Activated naive CD4-positive, alpha-beta T cell treated with anti-CD3 and anti-CD28 coated beads, Interleukin-2, amount 50 U/mL, for 24 hours (primary cell): ENCODE measurements around the gene SNAPC4.

Source experiments
- H3K27ac Mint-ChIP-seq: one replicate; pipeline ENCODE4 v1.8.0; 2021; ENCODE audit warnings: mild to moderate bottlenecking, mixed read lengths
- H3K27me3 Mint-ChIP-seq: one replicate; pipeline ENCODE4 v1.8.0; 2021; ENCODE audit warnings: mixed read lengths
- H3K36me3 Mint-ChIP-seq: one replicate; pipeline ENCODE4 v1.8.0; 2021; ENCODE audit warnings: mixed read lengths
- H3K4me1 Mint-ChIP-seq: one replicate; pipeline ENCODE4 v1.8.0; 2021; ENCODE audit warnings: mixed read lengths
- H3K4me3 Mint-ChIP-seq: one replicate; pipeline ENCODE4 v1.8.0; 2021; ENCODE audit warnings: mild to moderate bottlenecking, mixed read lengths
- H3K9me3 Mint-ChIP-seq: one replicate; pipeline ENCODE4 v1.8.0; 2021; ENCODE audit warnings: mixed read lengths

The SNAPC4 gene

DNA sequence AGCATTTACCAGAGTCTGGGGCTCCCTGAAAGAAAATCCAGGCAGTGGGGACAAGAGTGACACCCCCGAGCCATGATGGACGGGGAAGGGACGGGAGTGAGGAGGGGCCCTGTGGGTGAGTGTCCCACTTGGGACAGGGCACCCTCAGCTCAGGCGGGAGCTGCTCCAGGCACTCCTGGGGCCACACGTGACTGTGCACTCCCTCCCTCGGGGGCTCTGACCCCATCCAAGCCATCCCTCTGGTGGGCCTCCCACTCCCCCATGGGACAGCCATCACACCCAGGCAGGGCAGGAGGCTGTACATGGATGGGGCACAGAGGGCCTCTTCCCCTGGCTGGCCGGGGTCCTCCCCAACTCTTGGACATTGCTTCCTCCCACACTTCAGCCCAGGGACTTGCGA is 23.5 kb downstream of the SNAPC4 start:
- Mint-ChIP-seq H3K27me3 (peaks cover 2% of the 10 kb centered on the region), H3K9me3 (no peaks in the 10 kb centered on the region), H3K27ac (no peak overlapping the region), H3K36me3 (no peaks in the 10 kb centered on the region), H3K4me1 (no peaks in the 10 kb centered on the region), H3K4me3 (no peak overlapping the region)

DNA sequence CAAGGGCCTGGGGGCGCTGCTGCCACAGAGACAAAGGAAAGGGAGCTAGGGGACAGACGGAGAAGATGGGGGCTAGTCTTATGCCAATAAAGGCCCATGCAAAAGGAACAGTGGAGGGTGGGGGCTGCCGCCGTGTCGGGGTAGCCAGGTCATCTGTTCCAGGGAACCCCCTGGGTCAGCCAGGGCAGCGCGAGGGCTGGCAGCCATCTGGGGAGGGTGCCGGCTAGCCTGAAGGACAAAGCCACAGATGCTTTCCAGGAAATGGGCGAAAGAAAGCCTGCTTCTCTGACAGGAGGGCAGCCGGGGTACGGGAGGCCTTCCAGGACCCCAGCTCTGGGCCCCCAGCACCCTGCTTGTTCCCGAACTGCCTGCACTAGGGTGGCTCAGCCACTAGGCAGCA is 24.9 kb downstream of the SNAPC4 start:
- H3K36me3 Mint-ChIP-seq, result no peaks in the 10 kb centered on the region
- H3K4me1 Mint-ChIP-seq, result no peaks in the 10 kb centered on the region
- H3K4me3 Mint-ChIP-seq, result no peak overlapping the region
- H3K27ac Mint-ChIP-seq, result no peak overlapping the region
- no peaks in the 10 kb centered on the region for H3K9me3 Mint-ChIP-seq
- peaks cover 2% of the 10 kb centered on the region for H3K27me3 Mint-ChIP-seq

DNA sequence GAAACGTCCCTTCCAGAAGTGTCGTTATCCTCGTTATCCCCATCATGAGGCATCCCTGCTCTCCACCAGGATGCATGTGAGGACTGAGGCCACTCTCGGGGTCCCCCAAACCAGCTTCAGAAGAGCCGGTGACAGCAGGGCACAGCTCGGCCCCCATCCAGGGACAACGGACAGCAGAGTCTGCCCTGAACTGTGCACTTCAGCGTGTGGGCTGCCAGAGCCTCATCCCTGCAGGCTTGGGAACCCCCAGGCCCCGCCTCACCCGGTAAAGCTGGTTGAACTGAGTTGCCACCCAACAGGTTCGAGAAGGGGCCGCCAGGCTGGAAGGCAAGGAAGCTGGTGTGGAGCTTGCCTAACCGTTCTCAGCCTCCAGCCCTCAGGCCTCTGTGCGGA is 25.8 kb downstream of the SNAPC4 start:
- H3K36me3 Mint-ChIP-seq, result no peaks in the 10 kb centered on the region
- no peaks in the 10 kb centered on the region for H3K4me1 Mint-ChIP-seq
- peaks cover 2% of the 10 kb centered on the region for H3K27me3 Mint-ChIP-seq
- H3K9me3 Mint-ChIP-seq, result no peaks in the 10 kb centered on the region
- no peak overlapping the region for H3K27ac Mint-ChIP-seq
- no peak overlapping the region for H3K4me3 Mint-ChIP-seq

DNA sequence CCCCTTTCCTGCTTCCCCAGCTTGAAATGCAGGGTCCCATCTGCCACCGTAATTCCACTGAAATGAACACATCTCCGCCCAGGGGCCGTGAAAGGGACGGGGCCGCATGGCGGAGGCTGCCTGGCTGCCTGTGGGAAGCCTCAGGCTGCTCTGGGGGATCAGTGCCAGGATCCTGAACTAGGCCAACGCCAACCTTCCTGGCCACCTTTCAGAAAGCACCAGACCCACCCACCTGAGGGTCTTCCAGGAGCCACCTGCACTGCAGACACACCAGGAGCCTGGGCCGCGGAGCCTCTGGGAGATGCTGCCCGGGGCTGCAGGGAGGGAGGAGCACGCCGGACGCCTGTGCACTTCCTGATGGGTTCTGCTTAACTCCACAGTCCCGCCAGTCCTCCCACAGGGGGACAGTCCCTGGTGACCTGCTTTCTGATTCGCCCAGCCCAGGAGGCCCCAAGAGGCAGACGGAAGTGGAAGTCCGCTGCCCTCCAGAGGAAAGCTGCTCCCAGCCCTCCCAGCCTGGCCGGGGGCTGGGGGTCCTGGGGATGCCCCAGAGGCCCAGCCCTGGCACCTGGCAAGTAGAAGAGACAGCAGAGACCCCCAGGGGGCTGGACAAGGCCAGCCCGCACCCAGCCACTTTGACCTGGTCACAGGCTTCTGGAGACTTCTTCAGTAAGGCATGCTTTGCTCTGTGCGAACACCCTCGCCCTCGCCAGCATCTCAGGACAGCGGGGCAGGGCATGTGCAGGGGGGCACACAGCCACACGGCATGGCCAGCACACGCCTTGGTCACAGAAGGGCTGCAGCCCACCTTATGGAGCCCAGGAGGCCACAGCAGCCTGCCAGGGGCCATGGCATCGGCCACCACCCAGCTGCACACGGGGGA is 26.4 kb downstream of the SNAPC4 start, which contains the start of gene CARD9:
TSS of gene CARD9 (minus strand) at position 370 of the 883 bp plus-strand sequence. CDS start 1,591 bp downstream, outside the sequence.
- H3K4me3 Mint-ChIP-seq, result no peak within 1 kb of the TSS
- H3K27ac Mint-ChIP-seq, result no peak within 1 kb of the TSS
- H3K27me3 Mint-ChIP-seq, result peaks cover 2% of the 10 kb centered on the region
- H3K4me1 Mint-ChIP-seq, result no peaks in the 10 kb centered on the region
- no peaks in the 10 kb centered on the region for H3K36me3 Mint-ChIP-seq
- no peaks in the 10 kb centered on the region for H3K9me3 Mint-ChIP-seq

DNA sequence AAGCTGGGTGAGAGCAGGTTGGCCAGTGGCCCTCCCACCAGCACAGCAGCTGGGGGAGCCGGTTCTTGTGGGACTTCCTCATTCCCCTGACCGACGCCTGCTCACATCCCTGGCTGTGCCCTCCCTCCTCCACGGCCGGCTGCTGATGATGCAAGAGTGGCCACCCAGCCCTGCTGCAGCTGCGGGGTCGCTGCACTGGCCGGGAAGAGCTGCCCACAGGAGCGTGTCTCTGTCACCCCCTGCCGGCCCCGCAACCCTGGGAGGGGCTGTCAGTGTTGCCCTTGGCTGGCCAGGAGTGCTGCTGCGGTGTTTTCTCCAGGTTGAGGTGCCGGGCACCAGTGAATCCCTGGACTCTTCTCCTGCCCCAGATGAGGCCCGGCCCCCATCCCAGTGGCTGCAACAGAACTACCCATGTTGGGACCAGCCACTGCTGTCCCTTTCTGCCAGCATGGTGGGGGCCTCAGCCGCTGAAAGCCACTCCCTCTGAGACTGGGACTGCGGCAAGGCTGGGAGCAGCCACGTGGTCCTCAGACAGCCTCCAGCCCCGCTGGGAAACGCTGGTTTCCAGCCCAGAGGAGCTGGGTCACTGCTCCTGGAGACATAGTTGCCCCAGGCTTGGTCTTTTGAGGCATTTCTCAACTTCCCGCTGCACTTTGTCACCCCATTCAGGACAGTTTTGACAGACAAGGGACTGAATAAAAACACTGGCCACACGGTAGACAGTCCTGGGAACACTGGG is 27.2 kb downstream of the SNAPC4 start:
- H3K4me3 Mint-ChIP-seq, result no peak overlapping the region
- H3K4me1 Mint-ChIP-seq, result no peaks in the 10 kb centered on the region

DNA sequence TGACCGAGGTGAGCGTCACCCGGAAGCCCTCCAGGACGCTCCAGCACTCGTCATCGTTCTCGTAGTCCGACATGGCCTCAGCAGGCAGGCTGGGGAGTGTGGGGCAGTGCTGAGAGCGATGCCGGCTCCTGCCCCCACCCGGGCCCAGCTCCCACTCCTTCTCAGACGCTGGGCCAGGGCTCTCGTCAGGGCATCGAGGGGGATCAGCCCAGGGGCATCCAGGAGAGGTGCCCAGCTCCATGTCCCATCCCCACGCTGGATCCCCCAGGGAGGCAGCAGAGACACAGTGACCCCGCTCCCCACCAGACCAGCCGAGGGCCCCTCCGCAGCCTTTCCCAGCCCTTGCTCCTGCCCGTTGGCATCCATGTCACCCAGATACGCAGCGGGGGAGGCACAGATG is 28.0 kb downstream of the SNAPC4 start:
- no peak overlapping the region for H3K4me3 Mint-ChIP-seq
- H3K27me3 Mint-ChIP-seq, result peaks cover 2% of the 10 kb centered on the region
- no peaks in the 10 kb centered on the region for H3K9me3 Mint-ChIP-seq
- no peaks in the 10 kb centered on the region for H3K36me3 Mint-ChIP-seq
- no peaks in the 10 kb centered on the region for H3K4me1 Mint-ChIP-seq
- no peak overlapping the region for H3K27ac Mint-ChIP-seq

More for the DNA sequence above, 27.2 kb downstream of the SNAPC4 start:
- Mint-ChIP-seq H3K27ac (no peak overlapping the region), H3K27me3 (peaks cover 2% of the 10 kb centered on the region), H3K36me3 (no peaks in the 10 kb centered on the region), H3K9me3 (no peaks in the 10 kb centered on the region)

DNA sequence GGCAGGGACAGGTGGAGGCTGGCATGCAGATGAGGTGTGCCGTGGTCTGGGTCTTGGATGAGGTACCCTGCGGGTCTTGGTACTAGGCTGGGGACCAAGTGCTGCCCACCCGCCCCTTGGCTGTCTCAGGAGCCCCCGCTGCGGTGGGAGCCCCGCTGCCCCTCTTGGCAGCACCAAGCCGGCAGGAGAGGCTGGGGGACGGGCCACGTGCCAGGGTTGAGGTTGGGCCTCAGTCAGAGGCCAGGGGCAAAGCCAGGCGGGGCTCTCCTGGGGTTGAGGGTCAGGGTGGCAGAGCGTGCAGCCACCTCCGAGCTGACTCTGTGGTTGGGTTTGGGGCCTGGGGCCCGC is 28.5 kb downstream of the SNAPC4 start:
- no peaks in the 10 kb centered on the region for H3K4me1 Mint-ChIP-seq
- H3K27me3 Mint-ChIP-seq, result peaks cover 2% of the 10 kb centered on the region
- no peaks in the 10 kb centered on the region for H3K36me3 Mint-ChIP-seq
- H3K9me3 Mint-ChIP-seq, result no peaks in the 10 kb centered on the region
- no peak overlapping the region for H3K27ac Mint-ChIP-seq
- H3K4me3 Mint-ChIP-seq, result no peak overlapping the region

DNA sequence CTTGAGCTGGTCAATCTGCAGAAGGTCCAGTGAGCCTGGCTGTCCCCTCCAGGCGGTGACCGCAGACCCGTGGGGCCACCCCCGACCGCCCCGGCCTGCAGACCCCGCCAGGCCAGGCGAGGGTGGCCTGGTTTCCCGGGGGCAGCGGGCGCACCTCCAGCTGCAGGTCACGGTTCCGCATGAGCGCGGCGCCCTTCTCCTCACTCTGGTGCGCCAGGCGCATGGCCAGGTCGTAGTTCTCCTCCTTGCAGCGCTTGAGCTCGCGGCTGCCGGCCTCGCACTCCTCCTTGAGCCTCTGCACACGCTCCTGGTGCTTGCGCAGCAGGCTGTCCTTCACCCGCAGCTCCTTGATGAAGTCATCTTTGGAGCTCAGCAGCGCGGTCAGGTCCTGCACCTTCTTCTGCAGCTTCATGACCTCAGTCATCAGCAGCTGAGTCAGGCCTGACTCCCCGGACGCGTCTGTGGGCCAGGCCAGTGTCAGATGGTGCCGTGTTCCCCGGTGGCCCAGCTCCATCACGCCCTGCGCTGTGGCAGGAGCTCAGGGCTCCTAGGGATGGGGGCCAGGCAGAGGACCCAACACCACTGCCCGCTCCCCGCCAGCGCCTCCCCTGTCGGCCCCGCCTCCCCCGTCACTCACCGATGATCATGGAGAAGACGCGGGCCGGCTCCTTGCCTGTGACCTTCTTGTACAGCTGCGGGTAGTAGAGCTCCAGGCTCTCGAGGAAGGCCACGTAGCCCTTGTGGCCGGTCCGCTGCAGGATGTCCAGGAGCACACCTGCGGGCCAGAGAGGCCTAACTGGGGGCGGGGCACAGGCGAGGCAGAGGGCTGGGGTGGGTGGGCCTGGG is 29.1 kb downstream of the SNAPC4 start:
- Mint-ChIP-seq H3K9me3 (no peaks in the 10 kb centered on the region), H3K4me1 (no peaks in the 10 kb centered on the region), H3K4me3 (no peak overlapping the region), H3K27ac (no peak overlapping the region), H3K27me3 (peaks cover 2% of the 10 kb centered on the region), H3K36me3 (no peaks in the 10 kb centered on the region)

DNA sequence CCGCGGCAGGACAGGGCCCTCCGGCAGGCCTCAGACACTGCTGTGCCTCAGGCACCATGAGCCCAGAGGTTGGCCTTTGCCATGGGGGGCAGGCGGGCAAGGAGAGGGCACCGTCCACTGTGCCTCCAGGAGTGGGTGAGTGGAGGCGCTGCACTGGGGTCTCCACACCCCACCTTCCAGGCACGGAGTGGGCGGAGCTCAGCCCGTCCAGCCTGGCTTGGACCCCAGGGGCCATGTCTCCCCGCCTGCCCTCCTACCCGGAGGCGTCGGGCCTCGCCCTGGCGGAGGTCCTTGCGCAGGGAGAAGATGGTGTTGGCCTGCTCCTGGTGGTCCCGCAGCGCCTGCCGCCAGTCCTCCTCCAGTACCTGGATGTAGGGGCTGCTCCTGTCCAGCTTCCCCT is 29.9 kb downstream of the SNAPC4 start:
- H3K27me3 Mint-ChIP-seq, result peaks cover 2% of the 10 kb centered on the region
- H3K36me3 Mint-ChIP-seq, result no peaks in the 10 kb centered on the region
- H3K4me3 Mint-ChIP-seq, result no peak overlapping the region
- H3K27ac Mint-ChIP-seq, result no peak overlapping the region
- H3K4me1 Mint-ChIP-seq, result no peaks in the 10 kb centered on the region
- no peaks in the 10 kb centered on the region for H3K9me3 Mint-ChIP-seq

DNA sequence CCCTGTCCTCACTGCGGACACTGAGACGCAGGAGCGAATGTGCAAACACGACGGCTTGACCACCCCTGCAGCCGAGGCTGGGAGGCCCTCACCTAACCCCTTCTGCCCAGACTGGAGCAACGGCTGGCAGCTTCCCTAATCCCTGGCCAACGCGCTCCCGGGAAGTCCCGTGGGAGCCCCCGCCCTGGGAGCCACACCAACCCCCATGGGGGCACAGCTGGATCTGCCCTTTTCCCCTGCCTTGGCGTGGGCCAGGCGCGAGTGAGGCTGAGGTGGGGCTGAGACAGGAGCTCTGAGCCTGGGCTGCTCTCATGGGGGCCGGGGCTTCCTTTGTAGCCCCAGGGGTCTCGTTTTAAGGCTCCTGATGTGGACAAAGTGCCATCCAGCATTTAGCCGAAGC is 31.8 kb downstream of the SNAPC4 start:
- H3K4me1 Mint-ChIP-seq, result no peaks in the 10 kb centered on the region
- H3K9me3 Mint-ChIP-seq, result no peaks in the 10 kb centered on the region
- no peaks in the 10 kb centered on the region for H3K36me3 Mint-ChIP-seq
- no peak overlapping the region for H3K4me3 Mint-ChIP-seq
- no peak overlapping the region for H3K27ac Mint-ChIP-seq
- H3K27me3 Mint-ChIP-seq, result peaks cover 2% of the 10 kb centered on the region

DNA sequence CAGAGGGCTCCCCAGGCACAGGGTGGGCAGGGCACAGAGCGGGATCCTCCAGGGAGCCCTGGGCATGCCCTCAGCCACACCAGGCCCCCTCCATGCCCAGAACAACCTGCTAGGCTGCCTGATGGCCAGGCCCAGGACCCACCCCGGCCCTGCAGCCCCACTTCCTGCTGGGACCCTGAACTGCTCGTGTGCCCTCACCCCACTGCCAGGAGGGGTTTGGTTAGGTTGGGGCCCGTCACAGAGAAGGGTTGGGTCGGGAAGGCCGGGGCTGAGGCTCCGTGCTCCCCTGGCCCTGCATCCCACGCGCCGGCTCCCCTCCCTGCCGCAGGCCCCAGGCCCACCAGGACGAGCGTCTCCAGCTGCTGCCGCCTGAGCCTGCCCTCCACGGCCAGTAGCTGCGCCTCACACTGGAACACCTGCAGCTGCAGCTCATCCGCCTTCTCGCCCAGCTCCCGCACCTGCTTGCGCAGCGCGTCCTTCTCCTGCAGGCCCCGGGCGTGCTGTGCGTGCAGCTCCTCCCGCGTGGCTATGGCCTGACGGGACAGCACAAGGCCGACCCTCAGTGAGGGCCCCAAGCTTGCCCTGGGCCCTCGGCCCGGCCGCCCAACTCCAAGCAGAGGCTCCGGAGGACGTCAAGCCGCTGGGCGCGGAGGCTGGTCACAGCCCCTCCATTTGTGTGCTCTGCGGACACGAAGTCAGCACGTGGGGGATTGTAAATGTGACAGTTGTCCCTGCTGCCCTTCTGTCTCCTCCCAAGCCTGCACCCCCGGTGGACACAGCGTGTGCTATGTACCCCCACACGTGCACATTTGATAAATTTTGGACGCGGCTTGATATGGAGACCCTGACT is 32.4 kb downstream of the SNAPC4 start:
- Mint-ChIP-seq H3K4me1 (peaks cover 5% of the 10 kb centered on the region), H3K9me3 (no peaks in the 10 kb centered on the region), H3K27ac (no peak overlapping the region), H3K27me3 (no peaks in the 10 kb centered on the region), H3K36me3 (no peaks in the 10 kb centered on the region), H3K4me3 (no peak overlapping the region)

DNA sequence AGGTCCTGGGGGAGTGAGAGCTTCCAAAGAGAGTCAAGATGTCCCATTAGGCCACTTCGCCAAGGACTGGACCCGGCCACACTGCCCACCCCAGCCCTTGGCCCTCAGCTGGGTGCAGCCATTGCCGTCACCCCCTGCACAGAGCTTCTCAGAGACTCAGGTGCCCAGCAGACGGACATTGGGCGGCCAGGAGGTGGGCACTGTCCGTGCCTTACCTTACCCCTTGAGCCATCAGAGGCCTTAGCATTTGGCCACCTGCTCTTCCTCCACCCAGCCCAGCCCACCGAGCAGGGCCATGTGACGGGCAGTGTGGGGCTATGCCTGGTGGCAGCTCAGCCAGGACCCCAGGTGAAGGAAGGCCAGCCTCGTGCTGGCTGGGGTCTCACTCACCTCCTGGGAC is 33.1 kb downstream of the SNAPC4 start:
- H3K4me3 Mint-ChIP-seq, result no peak overlapping the region
- no peaks in the 10 kb centered on the region for H3K9me3 Mint-ChIP-seq
- peaks cover 6% of the 10 kb centered on the region for H3K4me1 Mint-ChIP-seq
- no peak overlapping the region for H3K27ac Mint-ChIP-seq
- H3K36me3 Mint-ChIP-seq, result no peaks in the 10 kb centered on the region
- H3K27me3 Mint-ChIP-seq, result no peaks in the 10 kb centered on the region

DNA sequence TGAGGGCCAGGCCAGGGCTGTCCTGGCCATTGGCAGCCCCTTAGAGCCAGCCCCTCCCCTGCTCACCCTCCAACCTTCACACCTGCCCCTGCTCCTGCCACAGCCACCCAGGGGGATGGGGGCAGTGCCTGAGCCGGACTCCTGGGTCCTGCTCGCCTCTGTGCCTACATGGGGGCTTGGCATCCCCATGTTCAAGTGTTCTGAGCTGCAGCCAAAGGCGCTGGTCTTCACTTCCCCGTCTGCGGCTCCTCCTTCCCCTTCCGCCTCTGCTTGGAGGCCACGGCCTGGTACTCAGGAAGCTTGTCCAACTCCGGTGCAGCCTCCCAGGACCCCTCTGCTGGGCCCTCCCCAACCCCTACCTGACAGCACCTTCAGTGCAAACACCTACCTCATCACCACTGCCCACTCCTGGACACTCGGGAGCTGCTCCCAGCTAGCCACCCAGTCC is 34.2 kb downstream of the SNAPC4 start:
- H3K27me3 Mint-ChIP-seq, result no peaks in the 10 kb centered on the region
- H3K36me3 Mint-ChIP-seq, result no peaks in the 10 kb centered on the region
- no peak overlapping the region for H3K27ac Mint-ChIP-seq
- H3K4me1 Mint-ChIP-seq, result peaks cover 6% of the 10 kb centered on the region
- H3K9me3 Mint-ChIP-seq, result no peaks in the 10 kb centered on the region
- H3K4me3 Mint-ChIP-seq, result no peak overlapping the region

DNA sequence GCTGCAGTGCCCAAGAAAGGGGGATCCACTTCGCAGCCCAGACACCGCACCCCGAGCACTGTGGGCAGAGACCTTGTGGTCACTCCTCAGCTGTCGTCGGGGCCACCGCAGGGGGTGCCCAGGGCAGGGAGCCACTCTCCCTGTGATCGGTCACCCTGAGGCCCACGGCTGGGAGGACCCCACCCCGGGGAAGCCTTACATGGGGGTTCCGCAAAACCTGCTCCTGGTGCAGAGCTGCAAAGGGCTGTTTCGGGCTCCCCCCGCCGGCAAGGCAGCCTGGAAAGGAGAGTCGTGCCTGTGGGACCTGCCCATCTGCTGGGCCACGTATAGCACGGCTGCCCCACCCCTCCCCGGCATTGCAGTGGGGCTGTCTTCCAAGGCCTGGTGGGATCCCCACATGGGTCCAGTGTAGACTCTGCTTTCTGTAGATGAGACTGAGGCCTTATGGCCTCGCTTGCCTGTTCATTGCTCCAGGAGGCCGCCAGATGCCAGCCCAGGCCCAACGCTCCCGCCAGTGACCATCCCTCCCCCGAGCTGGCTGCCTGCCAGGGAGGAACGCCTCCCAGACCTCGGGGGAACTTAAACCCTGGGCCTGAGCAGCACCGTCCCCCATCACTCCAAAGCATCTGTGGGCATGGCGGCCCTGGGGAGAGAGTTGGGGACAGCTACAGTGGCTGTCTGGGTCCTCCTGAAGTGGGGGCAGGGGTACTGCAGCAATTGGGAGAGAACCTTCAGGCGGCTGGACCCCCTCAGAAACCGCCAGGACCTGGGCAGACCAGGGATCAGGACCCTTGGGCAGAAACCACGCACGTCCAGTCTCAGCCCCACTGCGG is 34.8 kb downstream of the SNAPC4 start:
- Mint-ChIP-seq H3K27me3 (no peaks in the 10 kb centered on the region), H3K9me3 (no peaks in the 10 kb centered on the region), H3K4me3 (no peak overlapping the region), H3K27ac (no peak overlapping the region), H3K36me3 (no peaks in the 10 kb centered on the region), H3K4me1 (peaks cover 6% of the 10 kb centered on the region)
